GM12875 (cell line): ENCODE results near the gene DAPP1.

Source experiments
- H3K4me3 ChIP-seq: one replicate; pipeline ENCODE4 v1.5.1; 2011; ENCODE audit warnings: low read depth, low read length, control low read depth
- CTCF ChIP-seq: IDR thresholded peaks from 2 replicates; pipeline ENCODE4 v1.5.1; 2011; ENCODE audit warnings: low read depth, mild to moderate bottlenecking, control low read depth, inconsistent platforms, low read length, moderate library complexity, borderline replicate concordance; ENCODE audit not compliant: insufficient read depth

Gene DAPP1

GRCh38 chr4:99845179-99845578 is 28.6 kb downstream of the DAPP1 start:
- TF ChIP-seq CTCF = no peak
- no peak overlapping the region for H3K4me3 ChIP-seq

- TF ChIP-seq CTCF = no peak
- H3K4me3 ChIP-seq = no peak overlapping the region
These were observed 29.3 kb downstream of the DAPP1 start for GRCh38 chr4:99845708-99846469.

- H3K4me3 ChIP-seq = no peak overlapping the region
- no peak for TF ChIP-seq CTCF
These were observed 30.3 kb downstream of the DAPP1 start for GRCh38 chr4:99846891-99847290.

GRCh38 chr4:99847362-99847976 is 30.8 kb downstream of the DAPP1 start:
- TF ChIP-seq CTCF = no peak
- H3K4me3 ChIP-seq = no peak overlapping the region

GRCh38 chr4:99848591-99849001 is 32.0 kb downstream of the DAPP1 start:
- no peak for TF ChIP-seq CTCF
- no peak overlapping the region for H3K4me3 ChIP-seq

GRCh38 chr4:99852199-99852749 is 35.6 kb downstream of the DAPP1 start:
- H3K4me3 ChIP-seq = no peak overlapping the region
- no peak for TF ChIP-seq CTCF

- no peak overlapping the region for H3K4me3 ChIP-seq
- TF ChIP-seq CTCF = no peak
These were observed 36.6 kb downstream of the DAPP1 start for GRCh38 chr4:99853190-99853589.
